ENCODE results near the gene CBX2.
"Not testable (repeated sequence)": the region's sequence is repeated elsewhere in the genome, so short reads cannot be mapped to it uniquely, and the experiment has no call there.

CBX2 gene

DNA sequence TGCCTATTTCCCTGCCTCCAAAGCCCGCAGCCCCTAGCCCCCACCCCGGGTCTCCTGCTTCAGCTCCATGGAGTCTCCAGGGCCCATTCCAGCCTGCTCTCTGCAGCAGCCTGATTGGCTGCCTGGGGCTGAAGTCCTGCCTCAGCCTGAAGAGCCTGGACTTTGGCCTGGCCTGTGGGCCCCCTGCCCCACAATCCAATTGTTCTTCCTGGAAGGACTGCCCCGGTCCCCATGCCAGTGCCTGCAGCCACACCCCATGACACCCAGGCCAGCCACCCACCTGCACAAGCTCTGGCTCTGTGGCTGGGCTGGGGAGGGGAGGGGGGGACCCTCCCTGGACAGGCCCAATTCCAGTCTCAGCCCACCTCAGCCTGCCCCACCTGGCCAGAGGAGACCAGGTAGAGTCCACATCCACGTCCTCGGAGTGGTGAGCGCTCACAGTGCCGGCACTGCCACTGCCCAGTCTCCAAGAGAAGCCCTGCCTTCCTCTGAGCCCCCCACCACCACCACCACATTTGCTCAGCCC lies 34.9 kb upstream of the CBX2 start:
- no peak for DNase-seq (ENCODE audit: low read depth)

DNA sequence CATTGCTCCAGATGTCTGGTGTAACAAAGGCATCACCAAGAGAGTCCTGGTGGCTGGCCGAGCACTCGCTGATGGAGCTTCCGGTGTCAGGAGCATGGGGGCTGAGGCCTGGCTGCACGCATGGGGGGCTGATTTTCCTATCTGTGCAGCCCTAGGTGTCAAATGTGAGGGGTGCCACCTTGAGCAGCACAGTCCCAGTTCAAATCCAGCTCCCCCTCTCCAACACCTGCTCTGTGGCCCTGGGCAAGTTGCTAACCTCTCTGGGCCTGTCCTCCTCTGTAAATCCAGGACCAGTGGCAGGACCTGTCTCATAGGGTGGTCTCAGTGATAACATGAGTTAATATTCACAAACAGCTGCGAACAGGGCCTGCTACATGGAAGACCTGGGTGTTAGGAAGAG lies 34.3 kb upstream of the CBX2 start:
- no peak for DNase-seq (ENCODE audit: low read depth)

GRCh38 chr17:79745641-79746105 lies 32.3 kb upstream of the CBX2 start:
- DNase-seq (ENCODE audit: low read depth) = no peak

GRCh38 chr17:79746889-79747507 lies 30.9 kb upstream of the CBX2 start:
- no peak for DNase-seq (ENCODE audit: low read depth)

DNA sequence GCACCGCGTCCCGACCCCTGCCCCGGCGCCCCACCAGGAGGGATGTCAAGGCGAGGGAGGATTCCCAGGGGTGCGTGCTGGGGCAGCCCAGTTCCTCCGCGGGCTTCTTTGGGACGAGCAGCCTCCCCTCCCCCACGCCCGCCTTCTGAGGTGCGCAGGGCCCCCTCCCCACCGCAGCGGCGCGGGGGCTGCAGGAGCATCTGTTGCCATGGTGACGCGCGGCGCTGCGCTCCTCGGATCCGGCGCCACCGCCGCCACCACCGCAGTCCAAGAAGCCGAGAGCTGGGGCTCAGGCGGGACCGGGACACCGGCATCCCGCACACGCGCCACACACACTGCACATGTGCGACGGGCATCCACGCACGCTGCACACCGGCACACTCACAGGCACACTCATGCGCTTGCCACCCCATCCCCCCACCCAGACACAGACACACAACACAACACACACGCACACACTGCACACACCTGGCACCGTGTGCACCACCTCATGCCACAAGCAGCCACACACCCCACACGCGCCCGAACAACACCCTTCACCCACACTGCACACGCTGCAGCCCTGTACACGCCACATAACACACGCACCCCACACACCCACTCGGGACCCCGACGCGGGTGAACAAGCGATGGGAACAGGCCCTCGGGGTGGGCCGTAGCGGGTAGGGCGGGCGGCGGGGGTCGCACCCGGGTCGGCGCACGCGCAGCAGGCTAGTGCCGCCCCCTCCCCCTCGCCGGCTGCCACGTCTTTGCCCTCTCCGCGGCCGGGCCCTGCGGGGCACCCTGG lies 30.2 kb upstream of the CBX2 start:
- no peak for DNase-seq (ENCODE audit: low read depth)

DNA sequence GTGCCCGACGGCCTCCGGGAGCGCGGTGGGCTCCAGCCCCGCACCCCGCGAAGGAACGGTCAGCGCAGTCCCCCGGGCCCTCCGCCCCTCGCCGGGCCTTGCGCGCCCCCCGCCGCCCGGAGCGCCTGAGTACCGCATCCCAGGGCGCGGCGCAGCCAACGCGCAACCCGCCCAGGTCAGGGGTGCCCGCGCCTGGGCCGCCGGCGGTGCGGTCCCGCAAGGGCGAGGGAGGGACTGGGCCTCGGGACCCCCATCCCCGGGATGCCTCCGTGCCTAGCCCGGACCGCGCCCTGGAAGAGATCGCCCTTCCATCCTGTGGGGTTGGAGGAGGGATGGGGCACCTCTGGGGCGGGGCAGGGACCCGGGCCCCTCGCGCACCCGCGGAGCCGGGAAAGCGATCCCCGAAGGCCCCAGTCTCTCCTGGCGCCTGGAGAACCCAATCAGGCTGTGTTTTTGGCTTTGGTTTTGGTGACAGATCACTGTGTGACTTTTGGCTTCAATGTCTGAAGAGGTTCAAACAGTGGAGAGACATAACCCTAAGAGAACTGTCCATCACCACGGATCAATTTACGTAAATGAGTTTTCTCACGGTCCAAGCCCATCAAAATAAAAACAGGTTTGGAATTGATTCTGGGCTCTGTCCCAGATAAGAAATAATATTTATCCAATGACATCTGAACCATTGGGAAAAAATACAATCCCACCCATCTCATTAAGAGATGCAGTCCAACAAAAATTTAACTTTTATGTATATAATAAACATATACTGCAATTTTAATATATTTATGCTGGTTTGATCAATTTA lies 29.5 kb upstream of the CBX2 start:
- DNase-seq (ENCODE audit: low read depth) = no peak

- DNase-seq (ENCODE audit: low read depth) = no peak
Measured at GRCh38 chr17:79749156-79749815, 28.7 kb upstream of the CBX2 start.

DNA sequence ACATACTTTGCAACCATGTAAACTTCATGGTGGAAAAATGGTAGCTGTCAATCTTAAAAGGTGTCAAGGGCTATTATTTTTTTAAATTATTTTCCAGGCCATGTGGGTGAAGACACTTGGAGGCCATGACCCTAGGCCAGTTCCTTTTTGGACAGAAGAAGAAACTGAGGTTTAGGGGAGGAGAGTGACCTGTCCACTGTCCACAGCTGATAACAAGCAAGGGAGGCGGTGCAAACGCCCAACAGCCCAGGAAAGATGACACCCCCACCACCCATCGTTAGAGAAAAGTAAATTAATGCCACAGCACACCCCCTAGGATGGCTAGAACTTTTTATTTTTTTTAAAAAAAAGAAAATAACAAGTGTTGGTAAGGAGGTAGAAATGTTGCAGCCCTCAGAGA lies 28.0 kb upstream of the CBX2 start:
- DNase-seq (ENCODE audit: low read depth) = no peak

- DNase-seq (ENCODE audit: low read depth) = no peak
Measured at GRCh38 chr17:79750650-79751545, 27.1 kb upstream of the CBX2 start.

DNA sequence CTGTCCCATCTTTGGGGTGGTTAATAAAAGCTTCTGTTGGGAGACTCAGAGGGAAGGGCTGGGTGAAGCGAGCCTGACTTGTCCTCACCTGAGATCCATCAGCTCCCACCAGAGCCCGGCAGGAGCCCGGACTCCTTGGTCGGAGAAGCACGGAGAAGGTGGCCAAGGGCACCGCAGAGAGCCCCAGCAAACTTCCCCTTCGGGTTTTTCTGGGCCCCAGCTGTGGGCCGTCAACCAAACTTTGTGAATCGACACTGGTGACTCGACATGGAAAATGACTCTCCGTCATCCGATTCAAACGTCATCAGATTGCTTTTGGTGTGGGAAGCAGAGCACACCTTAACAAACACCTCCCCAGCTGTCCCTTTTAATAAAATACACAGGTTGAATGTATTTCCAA lies 25.8 kb upstream of the CBX2 start:
- DNase-seq (ENCODE audit: low read depth) = no peak

DNA sequence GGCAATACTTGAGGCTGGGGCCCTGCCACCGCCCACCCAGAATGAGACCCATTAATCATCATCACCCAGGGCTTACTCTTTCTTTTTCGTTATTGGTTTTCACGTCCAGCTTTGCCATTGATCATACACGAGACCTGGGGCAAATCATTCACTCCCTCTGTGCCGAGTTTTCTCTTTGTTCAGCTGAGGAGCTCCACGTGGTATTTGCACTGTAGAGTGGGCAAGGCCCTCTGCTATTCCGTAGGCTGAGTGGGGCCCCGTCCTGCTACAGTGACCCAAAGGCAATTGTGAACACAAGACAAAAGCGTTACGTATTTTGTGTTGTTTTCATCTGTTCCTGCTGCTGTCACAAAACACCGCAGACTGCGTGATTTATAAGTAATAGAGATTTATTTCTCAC lies 23.6 kb upstream of the CBX2 start:
- DNase-seq (ENCODE audit: low read depth) = no peak

GRCh38 chr17:79754903-79755302 lies 23.0 kb upstream of the CBX2 start:
- DNase-seq (ENCODE audit: low read depth) = not testable (repeated sequence)

GRCh38 chr17:79755591-79755990 lies 22.4 kb upstream of the CBX2 start:
- no peak for DNase-seq (ENCODE audit: low read depth)

DNA sequence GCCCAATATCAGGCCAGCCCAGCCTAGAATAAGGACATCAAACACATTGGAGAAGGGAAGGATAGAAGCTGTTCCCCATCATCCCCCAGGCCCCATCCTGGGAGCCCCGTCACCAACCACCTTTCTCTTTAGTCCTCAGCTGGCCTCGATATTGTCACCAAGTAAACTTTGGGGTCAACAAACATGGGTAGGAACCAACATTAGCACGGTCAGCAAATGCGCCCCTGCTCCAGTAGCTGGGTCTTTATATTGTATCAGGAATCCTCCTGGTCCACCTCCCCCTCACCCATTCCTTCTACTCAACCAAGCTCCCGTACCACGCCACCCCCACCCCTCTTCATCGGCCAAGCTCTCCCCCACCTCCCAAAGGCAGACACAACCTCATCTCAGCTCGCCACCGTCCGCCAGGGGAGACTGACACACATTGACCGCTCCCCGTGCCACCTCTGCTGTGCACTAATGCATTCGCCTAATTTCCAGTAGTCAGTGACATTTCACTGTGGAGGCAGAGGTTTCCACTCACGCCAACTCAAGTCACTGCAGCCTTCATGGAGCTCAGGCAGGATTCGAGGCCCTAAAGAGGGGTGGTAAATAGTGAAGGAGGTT lies 20.7 kb upstream of the CBX2 start:
- no peak for DNase-seq (ENCODE audit: low read depth)

- DNase-seq (ENCODE audit: low read depth) = no peak
Measured at GRCh38 chr17:79758271-79758670, 19.7 kb upstream of the CBX2 start.

DNA sequence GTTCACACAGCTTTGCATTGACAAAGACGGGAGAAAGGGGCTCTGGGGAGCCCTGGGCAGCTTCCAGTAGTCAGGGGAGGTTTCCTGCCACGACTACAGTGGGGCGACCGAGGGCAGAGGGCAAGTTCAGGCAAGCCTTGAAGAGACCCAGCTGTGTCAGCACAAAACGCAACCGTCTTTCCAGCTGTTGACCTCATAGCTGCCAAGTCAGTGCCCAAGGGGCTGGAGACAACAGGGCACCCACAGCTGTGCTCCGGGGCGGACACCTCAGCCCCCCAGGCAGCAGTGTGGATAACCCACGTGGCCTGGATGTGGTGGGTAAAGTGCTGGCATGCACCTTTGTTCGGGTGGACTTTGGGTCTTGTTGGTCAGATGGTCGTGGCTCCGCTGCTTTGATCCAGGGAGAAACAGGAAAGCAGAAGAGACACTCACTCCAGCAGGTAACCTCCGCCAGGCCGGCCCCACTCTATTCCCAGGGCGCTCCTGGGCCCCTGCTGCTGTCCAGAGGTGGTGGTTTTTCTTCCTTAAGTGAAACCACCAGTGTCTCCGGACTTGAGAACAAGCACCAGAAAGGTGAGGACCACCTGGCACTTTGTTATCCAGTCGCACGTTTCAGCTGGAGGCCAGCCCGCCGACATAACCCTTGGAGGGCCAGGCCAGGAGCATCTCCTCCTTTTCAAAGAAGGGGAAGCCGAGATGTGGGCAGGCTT lies 17.6 kb upstream of the CBX2 start:
- no peak for DNase-seq (ENCODE audit: low read depth)

DNA sequence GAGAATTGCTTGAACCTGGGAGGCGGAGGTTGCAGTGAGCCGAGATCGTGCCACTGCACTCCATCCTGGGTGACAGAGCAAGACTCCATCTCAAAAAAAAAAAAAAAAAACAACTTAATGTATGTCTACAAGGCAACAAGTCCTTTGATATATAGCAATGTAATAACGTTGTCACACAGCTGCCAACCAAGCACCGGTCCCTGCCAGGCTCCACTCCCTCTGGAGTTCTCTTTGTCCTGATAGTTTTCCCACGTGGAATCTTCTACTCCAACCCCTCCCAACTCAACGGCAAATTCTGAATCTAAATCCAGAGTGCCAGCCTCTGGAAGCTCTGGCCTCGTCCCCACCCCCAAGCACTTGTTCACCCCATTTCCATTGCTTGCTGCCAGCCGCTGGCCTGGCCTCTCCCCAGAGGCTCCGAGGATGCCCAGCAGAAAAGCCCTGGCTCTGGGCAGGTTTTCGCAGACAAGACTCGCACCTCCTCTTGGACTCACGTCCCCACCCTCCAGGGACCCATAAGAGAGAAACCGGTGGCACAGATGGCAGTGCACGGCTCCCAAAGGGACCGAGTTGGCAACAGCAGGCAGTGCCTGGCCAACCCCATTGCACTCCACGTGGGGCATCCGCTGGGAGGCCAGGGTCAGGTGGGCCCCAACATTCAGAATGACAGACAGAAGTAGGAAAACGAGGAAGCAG lies 15.9 kb upstream of the CBX2 start:
- DNase-seq (ENCODE audit: low read depth) = no peak

- DNase-seq (ENCODE audit: low read depth) = no peak
Measured at GRCh38 chr17:79765708-79766107, 12.2 kb upstream of the CBX2 start.

All from stimulated activated CD8-positive, alpha-beta memory T cell treated with anti-CD3 and anti-CD28 coated beads, Interleukin-15, amount 100 ng/mL, for 1 hour (primary cell).